Lung (tissue), 12 donors: ENCODE results near the gene PHF1. TPM values are rescaled to one million over a fixed set of nuclear protein-coding genes. Genes with fewer than 3 reads are reported as not detected.

Experiments used
- ATAC-seq: fragments of 200-7000 bp; cut with Tn5 transposase; one replicate; pipeline ENCODE4 v1.9.1; 2020; ENCODE audit warnings: moderate number of reproducible peaks; ENCODE audit not compliant: insufficient read depth, low FRiP score
- DNase-seq, 3 donors: peaks; one replicate each; pipeline ENCODE4 v3.0.0-alpha.2; 2013 to 2017
- H3K27ac ChIP-seq, 2 donors: one replicate each; pipeline ENCODE4 v1.5.1; 2013; ENCODE audit warnings: mild to moderate bottlenecking in 2 of 2, moderate library complexity in 2 of 2, control low read depth in 1 of 2, inconsistent platforms in 1 of 2, low read depth in 1 of 2, low read length in 1 of 2
- H3K27me3 ChIP-seq, 3 donors: one replicate each; pipeline ENCODE4 v1.5.1; 2013; ENCODE audit warnings: low read length in 2 of 3; ENCODE audit not compliant: control insufficient read depth in 3 of 3, insufficient read depth in 3 of 3
- H3K36me3 ChIP-seq, 4 donors: one replicate each; pipeline ENCODE4 v1.5.1; 2013; ENCODE audit warnings: low read length in 4 of 4, mild to moderate bottlenecking in 1 of 4, moderate library complexity in 1 of 4; ENCODE audit not compliant: control insufficient read depth in 4 of 4, insufficient read depth in 4 of 4
- H3K4me1 ChIP-seq, 5 donors: one replicate each; pipeline ENCODE4 v1.5.1; 2013; ENCODE audit warnings: low read length in 5 of 5, mild to moderate bottlenecking in 2 of 5, moderate library complexity in 1 of 5; ENCODE audit not compliant: control insufficient read depth in 5 of 5, insufficient read depth in 5 of 5
- H3K4me3 ChIP-seq: one replicate; pipeline ENCODE4 v1.5.1; 2013; ENCODE audit warnings: mild to moderate bottlenecking, control low read depth, moderate library complexity
- H3K9ac ChIP-seq, 2 donors: one replicate each; pipeline ENCODE4 v1.5.1; 2013; ENCODE audit warnings: low read length in 2 of 2, control low read depth in 1 of 2; ENCODE audit not compliant: insufficient read depth in 1 of 2
- H3K9me3 ChIP-seq, 4 donors: one replicate each; pipeline ENCODE4 v1.5.1; 2013; ENCODE audit warnings: low read length in 3 of 4, mild to moderate bottlenecking in 1 of 4, moderate library complexity in 1 of 4; ENCODE audit not compliant: control insufficient read depth in 4 of 4, insufficient read depth in 3 of 4
- WGBS, 2 donors: extraction: QIAGEN DNeasy Blood & Tissue Kit; methylation state at CpG; one replicate each; pipeline ENCODE4 v1.1.7; 2013; 5-methylcytosine and 5-hydroxymethylcytosine counted together
- polyA plus RNA-seq, 2 donors: library from polyadenylated mRNA; stranded (reverse); fragments of 200-250 nt; gene quantifications; one replicate each; pipeline ENCODE4 v1.2.1, GENCODE V29; 2013
- total RNA-seq, 2 donors: library from RNA; depleted of rRNA in 1 of 2; stranded (reverse); fragments of >200 nt in 1 of 2; gene quantifications; one replicate each; pipeline ENCODE4 v1.2.1, GENCODE V29; 2014 to 2021
- TF ChIP-seq, protein P1 (sequence below): IDR thresholded peaks from 2 replicates; pipeline ENCODE4 v1.5.1; 2012; ENCODE audit warnings: mild to moderate bottlenecking; ENCODE audit errors: control extremely low read depth, extremely low read depth
- donor health status: control.
- donor health status: control.
- donor health status: Bipolar disorder and iron deficiency.
- donor health status: healthy.
- donor health status: DM: yes; HTN: yes; CAD: no.

Gene PHF1
- total and polyA plus RNA-seq, 4 donors: 30.9 to 121 (median 45.1) TPM

DNA sequence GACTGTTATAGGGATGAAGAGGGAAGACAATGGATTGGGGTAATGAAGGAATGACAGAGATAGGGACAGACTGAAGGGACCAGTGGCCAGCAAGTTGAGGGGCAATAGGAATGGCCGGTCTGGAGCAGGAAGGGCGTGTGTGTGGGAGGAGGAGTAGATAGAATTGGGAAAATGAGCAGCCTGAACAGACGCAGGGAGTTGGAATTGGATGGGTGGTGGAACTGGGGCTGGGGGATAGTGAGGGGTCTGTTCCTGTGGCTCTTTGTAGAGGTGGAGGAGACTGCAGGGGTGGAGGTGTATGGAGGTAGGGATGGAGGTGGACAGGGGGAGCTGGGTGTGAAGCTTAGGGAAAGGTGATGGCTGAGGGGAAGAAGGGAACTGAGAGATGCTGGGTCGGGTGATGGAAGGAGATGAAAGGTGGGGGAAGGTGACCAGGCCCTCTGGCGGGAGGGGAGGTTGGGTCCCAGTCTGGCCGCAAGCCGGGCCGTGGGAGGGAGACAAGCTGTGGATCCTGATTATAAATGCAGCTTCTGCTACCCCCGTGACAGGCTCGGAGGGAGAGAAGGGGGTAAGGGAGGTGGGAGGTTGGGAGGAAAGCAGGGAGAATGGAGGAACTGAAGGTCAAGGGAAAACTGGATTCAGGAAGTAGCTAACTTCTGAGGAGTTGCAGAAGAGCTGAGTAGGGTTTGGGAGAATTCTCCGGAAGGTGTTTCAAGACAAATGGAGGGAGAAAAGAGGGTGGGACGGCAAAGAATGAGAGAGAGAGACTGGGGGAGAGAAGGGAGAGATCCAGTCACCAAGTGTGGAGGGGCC, 14.2 kb downstream of the PHF1 start:
- Histone ChIP-seq H3K9me3 (no peaks in the 10 kb centered on the region), H3K4me1 (peaks cover 9 to 37% (median 20%) of the 10 kb centered on the region in 5 donors), H3K27me3 (no peaks in the 10 kb centered on the region), H3K4me3 (peak overlapping the region; percentile 38), H3K9ac (peak overlapping the region; percentile 83 to 86), H3K36me3 (peaks cover 0 to 5% (median 0%) of the 10 kb centered on the region in 4 donors), H3K27ac (peak overlapping the region; percentile 92 to 93)
- 15 to 18% methylated on average over 12 of the region's 12 CpGs for WGBS, 2 donors
- ATAC-seq: no peak
- no peak for DNase-seq
- TF ChIP-seq, protein P1, sequence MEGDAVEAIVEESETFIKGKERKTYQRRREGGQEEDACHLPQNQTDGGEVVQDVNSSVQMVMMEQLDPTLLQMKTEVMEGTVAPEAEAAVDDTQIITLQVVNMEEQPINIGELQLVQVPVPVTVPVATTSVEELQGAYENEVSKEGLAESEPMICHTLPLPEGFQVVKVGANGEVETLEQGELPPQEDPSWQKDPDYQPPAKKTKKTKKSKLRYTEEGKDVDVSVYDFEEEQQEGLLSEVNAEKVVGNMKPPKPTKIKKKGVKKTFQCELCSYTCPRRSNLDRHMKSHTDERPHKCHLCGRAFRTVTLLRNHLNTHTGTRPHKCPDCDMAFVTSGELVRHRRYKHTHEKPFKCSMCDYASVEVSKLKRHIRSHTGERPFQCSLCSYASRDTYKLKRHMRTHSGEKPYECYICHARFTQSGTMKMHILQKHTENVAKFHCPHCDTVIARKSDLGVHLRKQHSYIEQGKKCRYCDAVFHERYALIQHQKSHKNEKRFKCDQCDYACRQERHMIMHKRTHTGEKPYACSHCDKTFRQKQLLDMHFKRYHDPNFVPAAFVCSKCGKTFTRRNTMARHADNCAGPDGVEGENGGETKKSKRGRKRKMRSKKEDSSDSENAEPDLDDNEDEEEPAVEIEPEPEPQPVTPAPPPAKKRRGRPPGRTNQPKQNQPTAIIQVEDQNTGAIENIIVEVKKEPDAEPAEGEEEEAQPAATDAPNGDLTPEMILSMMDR: no peak

- Histone ChIP-seq H3K4me1 (peaks cover 9 to 46% (median 27%) of the 10 kb centered on the region in 5 donors), H3K27ac (peak overlapping the region; percentile 92 to 93), H3K36me3 (peaks cover 0 to 5% (median 0%) of the 10 kb centered on the region in 4 donors), H3K9me3 (no peaks in the 10 kb centered on the region), H3K9ac (peak overlapping the region; percentile 77 to 86), H3K27me3 (no peaks in the 10 kb centered on the region), H3K4me3 (peak overlapping the region; percentile 63)
- 2 to 4% methylated on average over 24 to 42 of the region's 43 CpGs for WGBS, 2 donors
- TF ChIP-seq, protein P1: peak; percentile 57
- ATAC-seq: peak; percentile 79
- DNase-seq: peak; percentile 89 to 93 (median 91)
Measured at GRCh38 chr6:33425668-33426577, 15.1 kb downstream of the PHF1 start.

DNA sequence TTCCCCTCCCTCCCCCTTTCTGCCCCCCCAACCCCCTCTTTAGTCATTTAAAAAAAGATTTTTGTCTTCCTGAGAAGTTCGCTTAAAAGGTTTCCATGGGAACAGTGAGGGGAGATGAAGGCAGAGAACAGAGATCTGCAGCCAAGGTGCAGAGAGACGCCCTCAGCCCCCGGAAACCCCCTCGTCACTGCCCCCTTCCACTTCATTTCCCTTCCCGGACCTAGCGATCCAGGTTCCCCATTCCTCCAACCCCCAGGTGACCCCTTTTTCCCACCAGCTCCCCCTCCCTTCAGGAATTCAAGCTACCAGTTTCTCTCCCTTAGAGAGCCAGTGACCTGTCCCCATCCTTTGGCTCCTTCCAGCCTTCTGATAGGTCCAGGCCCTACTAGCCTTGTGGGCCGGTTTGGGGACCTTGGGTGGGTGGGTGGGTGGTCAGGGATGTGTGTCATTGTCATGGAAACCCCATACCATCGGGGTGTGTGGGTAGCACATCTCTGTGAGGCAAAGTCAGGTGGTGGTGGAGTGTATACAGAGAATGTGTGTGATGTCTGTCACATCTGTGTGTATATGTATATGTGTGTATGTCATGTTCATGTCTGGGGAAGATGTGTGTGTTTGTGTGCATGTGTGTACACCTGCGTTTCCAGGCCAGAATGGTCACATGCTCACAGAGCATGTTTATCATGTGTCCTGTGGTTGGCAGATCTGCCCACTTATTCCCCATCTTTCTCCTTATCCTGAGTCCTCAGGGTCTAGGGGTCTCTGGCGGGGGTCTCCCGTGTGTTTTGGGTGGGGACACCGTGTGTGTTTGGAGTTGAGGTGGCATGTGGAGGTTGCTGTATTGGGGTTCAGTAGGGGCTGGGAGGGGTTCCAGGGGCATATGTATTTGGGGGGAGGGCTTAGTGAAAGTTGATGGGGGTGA, 16.0 kb downstream of the PHF1 start:
- TF ChIP-seq, protein P1: no peak
- peaks cover 9 to 51% (median 26%) of the 10 kb centered on the region in 5 donors for H3K4me1 ChIP-seq

More for the DNA sequence above, 16.0 kb downstream of the PHF1 start:
- Histone ChIP-seq H3K36me3 (peaks cover 0 to 5% (median 0%) of the 10 kb centered on the region in 4 donors), H3K27ac (peak overlapping the region; percentile 43 to 93), H3K4me3 (peak overlapping the region; percentile 64), H3K9me3 (no peaks in the 10 kb centered on the region), H3K9ac (peak overlapping the region in 1 of 2 donors; percentile 8), H3K27me3 (no peaks in the 10 kb centered on the region)
- DNase-seq (peak in 1 of 3 donors; percentile 12), ATAC-seq (no peak)
- WGBS, 2 donors: 4 to 5% methylated on average over 12 of the region's 12 CpGs
